Articular chondrocyte of knee joint (primary cell): ENCODE results near the gene TSHZ3. TPM values are rescaled to one million over a fixed set of nuclear protein-coding genes. Genes with fewer than 3 reads are reported as not detected.

Experiments
- total RNA-seq: library from RNA; depleted of rRNA; stranded (reverse); fragments of >200 nt; gene quantifications from 2 replicates; pipeline ENCODE4 v1.2.3, GENCODE V29; 2012

The TSHZ3 gene, protein sequence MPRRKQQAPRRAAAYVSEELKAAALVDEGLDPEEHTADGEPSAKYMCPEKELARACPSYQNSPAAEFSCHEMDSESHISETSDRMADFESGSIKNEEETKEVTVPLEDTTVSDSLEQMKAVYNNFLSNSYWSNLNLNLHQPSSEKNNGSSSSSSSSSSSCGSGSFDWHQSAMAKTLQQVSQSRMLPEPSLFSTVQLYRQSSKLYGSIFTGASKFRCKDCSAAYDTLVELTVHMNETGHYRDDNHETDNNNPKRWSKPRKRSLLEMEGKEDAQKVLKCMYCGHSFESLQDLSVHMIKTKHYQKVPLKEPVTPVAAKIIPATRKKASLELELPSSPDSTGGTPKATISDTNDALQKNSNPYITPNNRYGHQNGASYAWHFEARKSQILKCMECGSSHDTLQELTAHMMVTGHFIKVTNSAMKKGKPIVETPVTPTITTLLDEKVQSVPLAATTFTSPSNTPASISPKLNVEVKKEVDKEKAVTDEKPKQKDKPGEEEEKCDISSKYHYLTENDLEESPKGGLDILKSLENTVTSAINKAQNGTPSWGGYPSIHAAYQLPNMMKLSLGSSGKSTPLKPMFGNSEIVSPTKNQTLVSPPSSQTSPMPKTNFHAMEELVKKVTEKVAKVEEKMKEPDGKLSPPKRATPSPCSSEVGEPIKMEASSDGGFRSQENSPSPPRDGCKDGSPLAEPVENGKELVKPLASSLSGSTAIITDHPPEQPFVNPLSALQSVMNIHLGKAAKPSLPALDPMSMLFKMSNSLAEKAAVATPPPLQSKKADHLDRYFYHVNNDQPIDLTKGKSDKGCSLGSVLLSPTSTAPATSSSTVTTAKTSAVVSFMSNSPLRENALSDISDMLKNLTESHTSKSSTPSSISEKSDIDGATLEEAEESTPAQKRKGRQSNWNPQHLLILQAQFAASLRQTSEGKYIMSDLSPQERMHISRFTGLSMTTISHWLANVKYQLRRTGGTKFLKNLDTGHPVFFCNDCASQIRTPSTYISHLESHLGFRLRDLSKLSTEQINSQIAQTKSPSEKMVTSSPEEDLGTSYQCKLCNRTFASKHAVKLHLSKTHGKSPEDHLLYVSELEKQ
- total RNA-seq: 5.7 and 6.1 TPM in 2 replicates

DNA sequence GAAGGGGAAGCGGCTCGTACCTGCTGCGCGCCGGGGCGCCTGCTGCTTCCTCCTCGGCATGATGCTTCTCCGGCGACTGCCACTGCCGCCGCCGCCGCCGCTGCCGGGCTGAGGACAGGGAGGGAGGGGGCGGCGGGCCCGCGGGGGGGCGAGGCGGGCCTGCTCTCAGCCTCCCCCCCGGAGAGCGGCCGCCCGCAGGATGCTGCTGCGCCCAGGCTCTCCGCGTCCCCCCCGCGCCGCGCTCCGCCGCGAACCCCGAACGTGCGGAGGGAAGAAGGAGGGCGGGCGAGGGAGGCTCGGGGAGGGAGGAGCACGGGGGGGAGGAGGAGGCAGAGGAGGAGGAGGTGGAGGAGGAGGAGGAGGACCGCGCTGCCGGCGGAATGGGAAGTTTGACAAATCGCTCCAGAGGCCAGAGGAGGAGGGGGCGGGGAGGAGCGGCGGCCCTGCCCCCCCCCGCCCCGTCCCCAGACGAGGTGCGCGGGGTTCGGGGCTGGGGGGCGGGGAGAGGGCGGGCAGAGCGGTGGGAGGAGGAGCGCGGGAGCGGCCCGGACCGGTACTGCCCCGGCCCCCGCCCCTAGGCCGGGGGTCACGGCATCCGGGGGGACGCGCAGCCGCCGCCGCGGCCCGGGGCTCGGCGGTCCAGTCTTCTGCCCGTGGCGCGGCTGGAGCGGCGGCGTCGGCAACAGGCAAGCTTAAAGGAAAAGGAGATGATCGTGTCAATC lies at the start of gene TSHZ3:
TSHZ3 (minus strand) TSS at position 277 of the 722 bp plus-strand sequence; CDS start at position 60, 217 bp downstream.

